HT-29 (cell line): ENCODE data around the gene PDZD7. TPM values are rescaled to one million over a fixed set of nuclear protein-coding genes. Genes with fewer than 3 reads are reported as not detected.

Experiments used
- DNase-seq: peaks from one replicate; pipeline ENCODE4 v3.0.0-alpha.2; 2015; ENCODE audit warnings: low spot score
- small RNA-seq: library from RNA; depleted of rRNA; stranded (forward); fragments of <200 nt; gene quantifications from one replicate; pipeline ENCODE3, GENCODE V24; 2014
- total RNA-seq: library from RNA; depleted of rRNA; stranded (reverse); fragments of >200 nt; shearing (Covaris generic); gene quantifications from 2 replicates; pipeline ENCODE4 v1.2.3, GENCODE V29; 2014; rRNA removed

PDZD7 gene
- total RNA-seq, 1 experiment from 2014 or later = 6.3 TPM

DNA sequence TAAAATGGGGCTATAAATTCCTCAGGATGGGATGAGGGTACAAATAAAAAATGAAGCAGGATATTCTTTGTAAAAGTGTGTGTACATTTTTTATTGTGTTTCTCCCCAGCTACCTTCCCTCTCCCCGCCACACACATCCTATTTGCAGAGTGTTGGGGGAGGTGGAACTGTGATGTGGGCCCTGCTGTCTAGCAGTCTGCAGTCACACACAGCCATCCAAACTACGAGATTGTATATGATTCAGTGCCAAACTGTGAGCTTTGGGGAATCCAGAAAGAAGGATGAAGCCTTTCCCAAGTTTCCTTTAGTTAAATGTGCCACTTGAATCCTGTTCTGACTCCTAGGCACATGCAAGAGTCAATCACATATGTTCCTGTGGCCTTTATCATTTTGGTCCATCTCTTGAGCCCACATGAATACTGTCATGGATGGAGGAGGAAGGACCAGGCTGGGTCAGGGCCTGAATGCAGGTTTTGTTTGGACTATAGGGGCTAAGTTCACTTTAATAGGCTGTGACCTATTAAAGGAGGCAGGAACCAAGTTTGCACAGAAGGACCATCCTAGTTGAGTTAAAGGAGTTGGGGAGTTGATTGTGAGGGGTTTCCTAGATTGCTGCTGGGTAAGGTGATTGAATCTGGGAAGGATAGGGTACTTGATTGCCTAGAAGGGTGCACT lies 62.7 kb downstream of the PDZD7 start:
- no peak for DNase-seq

DNA sequence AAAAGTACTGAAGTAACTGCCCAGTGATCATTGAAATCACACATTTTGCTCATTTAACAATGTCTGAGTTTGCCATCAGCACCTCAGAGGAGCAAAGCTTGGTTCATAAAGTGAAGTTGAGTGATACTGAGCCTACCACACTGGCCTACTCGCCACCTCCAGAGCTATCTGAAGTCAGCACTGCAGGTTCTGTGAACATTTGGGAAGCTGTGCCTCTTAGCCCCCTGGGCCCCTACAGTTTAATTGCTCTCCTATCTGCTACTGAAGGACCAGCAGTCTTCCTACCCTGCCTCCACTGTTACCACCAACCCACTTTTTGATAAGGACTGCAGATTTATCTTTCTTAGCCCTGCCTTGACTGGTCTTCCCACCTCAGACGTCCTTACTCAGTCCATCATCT lies 63.6 kb downstream of the PDZD7 start:
- DNase-seq = no peak

DNA sequence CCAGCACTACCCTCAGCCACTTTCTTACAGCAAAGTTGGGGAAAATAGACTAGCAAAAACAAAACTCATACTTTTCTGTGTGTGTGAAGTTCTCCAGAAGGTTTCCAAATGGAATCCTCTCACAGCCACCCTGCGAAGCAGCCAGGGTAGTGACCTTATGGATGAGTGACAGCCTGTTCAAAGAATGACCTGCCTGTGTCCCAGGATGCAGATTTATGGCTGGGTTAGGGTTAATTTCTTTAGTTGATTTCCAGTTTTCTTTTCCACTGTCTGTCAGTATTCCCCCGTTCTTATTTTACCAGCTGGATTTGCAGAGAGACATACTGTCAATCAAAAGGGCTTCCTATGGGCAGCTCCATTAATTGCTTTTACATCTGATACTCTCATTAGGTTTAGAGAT lies 64.0 kb downstream of the PDZD7 start:
- DNase-seq = no peak

DNA sequence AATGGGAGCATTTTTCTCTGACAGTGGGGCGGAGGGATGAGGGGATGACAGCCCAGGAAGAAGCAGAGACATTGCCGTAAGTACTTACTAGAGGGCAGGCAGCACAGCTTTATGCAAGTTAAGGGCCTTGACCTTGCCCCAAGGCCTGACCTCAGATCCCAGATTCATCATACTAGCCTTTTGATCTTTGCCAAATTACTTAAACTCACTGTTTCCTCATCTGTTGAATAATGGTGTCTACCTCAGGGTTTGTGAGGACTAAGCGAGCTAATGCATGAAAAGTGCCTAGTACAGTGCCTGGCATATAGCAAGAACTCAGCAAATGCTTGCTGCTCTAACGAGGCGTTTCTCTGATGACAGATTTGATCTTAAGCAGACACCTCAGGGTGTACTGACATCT lies 65.1 kb downstream of the PDZD7 start:
- no peak for DNase-seq

DNA sequence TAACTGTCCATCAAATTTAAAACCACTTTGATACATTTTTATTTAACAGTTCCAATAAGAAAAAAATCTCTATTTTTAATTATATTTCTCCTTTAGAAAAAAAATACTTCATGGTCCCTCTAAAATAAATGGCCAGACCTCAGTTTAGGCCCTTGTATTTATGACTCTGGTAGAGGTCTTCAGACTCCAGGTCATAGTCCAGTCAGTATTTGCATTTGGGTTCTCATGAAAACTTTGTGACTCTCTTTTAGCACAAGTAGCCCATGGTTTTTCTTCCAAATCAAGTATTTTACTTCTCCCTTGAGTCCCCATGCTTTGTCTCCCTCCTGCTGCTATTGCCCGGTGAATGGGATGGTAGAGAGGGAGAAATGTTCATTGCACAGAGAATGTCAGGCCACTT lies 67.1 kb downstream of the PDZD7 start:
- DNase-seq = no peak

DNA sequence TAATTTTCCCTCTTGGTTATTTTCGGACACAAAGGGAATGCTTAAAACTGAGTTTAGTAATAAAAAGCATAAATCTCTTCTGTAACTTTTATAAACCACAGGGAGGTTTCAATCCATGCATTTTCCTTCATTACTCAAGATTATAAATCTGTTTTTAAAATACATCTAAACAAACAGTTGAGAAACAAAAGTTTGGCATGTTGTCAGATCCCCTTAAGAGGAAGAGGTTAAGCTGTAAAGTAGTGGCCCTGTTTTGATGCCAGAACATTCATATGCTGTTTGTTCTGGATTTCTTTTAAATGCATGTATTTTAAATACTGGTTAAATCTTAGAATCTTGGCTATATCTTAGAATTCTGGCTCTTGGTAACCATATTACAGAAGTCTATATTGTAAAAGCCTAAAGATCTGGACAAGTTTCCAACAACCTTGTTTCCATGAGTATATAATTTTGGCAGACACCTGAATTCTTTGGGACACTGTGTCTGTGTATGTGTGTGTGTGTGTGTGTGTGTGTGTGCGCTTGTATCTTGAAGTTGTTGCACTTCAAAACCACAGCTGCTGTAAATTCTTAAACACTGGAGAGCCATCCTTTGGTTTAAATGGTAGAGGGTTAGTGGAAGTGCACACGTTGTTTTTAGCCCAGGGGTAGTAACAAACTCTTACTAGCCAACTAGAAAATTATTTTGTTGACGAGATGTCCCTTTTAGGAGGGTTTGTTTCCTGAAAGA lies 68.4 kb downstream of the PDZD7 start:
- no peak for DNase-seq

DNA sequence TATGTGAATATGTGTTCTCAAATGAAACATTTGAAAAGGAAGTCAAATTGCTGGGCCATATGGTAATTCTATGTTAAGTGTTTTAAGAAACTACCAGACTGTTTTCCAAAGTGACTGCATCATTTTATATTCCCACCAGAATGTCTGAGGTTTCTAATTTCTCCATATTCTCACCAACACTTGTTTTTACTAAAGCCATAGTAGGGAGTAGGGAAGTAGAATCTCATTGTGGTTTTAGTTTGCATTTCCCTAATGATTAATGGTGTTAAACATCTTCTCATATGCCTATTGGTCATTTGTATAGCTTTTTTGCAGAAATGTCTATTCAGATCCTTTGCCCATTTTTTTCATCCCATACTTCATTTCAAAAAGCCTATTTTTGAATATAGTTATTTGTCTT lies 70.7 kb downstream of the PDZD7 start:
- no peak for DNase-seq

Small RNAs within 50 kb of the gene (small RNA-seq; reads per million reads assigned to genes)
- gene MIR608 = not detected

Other genes starting within 250 kb of the PDZD7 start
- gene SLF2, start 118.2 kb downstream of the PDZD7 start, total RNA-seq = 15.7 and 19.4 TPM in 2 replicates
- 24.6 and 29.6 TPM in 2 replicates for gene SEMA4G, start 61.6 kb downstream of the PDZD7 start, total RNA-seq
- 141 and 174 TPM in 2 replicates for gene MRPL43, start 43.6 kb downstream of the PDZD7 start, total RNA-seq
- gene TWNK, start 43.6 kb downstream of the PDZD7 start, total RNA-seq = 15.9 and 18.8 TPM in 2 replicates
- 154 and 172 TPM in 2 replicates for gene LZTS2, start 31.3 kb downstream of the PDZD7 start, total RNA-seq
- gene SFXN3, start 105 bp upstream of the PDZD7 start, total RNA-seq = 90.8 and 101 TPM in 2 replicates
- 13.0 and 15.6 TPM in 2 replicates for gene KAZALD1, start 30.9 kb upstream of the PDZD7 start, total RNA-seq
- not detected in 2 replicates for gene TLX1, start 100.2 kb upstream of the PDZD7 start, total RNA-seq
- gene LBX1, start 198.3 kb upstream of the PDZD7 start, total RNA-seq = not detected in 2 replicates